NCI-H146 treated with DMSO at 0.1 percent for 48 hours (cell line): ENCODE measurements around the gene HSBP1.

ENCODE experiments used
- DNase-seq: peaks from one replicate; lab custom pipeline; 2025; ENCODE audit not compliant: unreplicated experiment; lab: John Stamatoyannopoulos, UW

Gene HSBP1

GRCh38 chr16:83807710-83808572 lies at the start of gene HSBP1:
Gene HSBP1 (plus strand): TSS chr16:83807978. CDS start chr16:83808077, 99 bp downstream.
- peak; percentile 64 for DNase-seq

GRCh38 chr16:83762141-83762991 lies 45.4 kb upstream of the HSBP1 start:
- no peak for DNase-seq

- DNase-seq = no peak
Measured at GRCh38 chr16:83762992-83763358, 44.8 kb upstream of the HSBP1 start.

DNA sequence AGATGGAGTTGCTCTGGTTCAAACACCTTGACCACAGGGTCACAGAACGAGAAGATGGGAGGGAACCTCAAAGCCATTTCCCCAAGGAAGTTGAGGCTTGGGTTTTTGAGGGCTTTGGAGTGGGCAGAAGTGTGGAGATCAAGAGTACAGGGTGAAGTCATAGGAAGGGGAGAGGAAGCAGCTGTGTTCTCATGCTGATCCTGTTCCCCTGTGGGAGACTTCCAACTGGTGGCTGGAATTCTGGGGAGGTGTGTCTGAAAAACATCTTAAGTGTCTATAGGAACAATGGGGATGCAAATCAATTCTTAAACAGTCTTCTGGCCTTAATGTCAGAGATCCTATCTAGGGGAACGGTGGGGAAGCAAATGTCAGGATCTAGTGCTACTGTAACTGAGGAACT lies 38.8 kb upstream of the HSBP1 start:
- no peak for DNase-seq

GRCh38 chr16:83769397-83770008 lies 38.3 kb upstream of the HSBP1 start:
- DNase-seq = no peak

- no peak for DNase-seq
Measured at GRCh38 chr16:83771306-83771942, 36.4 kb upstream of the HSBP1 start.

- no peak for DNase-seq
Measured at GRCh38 chr16:83772806-83773205, 35.0 kb upstream of the HSBP1 start.

GRCh38 chr16:83774066-83774465 lies 33.7 kb upstream of the HSBP1 start:
- DNase-seq = no peak

GRCh38 chr16:83776944-83777343 lies 30.8 kb upstream of the HSBP1 start:
- DNase-seq = no peak

DNA sequence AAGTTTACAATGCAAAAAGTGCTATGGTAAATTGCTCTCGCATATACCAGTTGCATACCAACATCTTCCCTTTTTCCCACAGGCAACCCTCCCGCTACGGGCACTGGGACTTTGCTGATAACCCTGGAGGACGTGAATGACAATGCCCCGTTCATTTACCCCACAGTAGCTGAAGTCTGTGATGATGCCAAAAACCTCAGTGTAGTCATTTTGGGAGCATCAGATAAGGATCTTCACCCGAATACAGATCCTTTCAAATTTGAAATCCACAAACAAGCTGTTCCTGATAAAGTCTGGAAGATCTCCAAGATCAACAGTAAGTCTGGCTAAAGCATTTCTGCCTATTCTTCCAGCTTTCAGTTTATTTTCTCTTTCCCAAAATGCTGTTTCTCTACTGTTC lies 27.9 kb upstream of the HSBP1 start:
- no peak for DNase-seq

- DNase-seq = no peak
Measured at GRCh38 chr16:83785455-83785854, 22.3 kb upstream of the HSBP1 start.

- DNase-seq = no peak
Measured at GRCh38 chr16:83789642-83790401, 18.0 kb upstream of the HSBP1 start.

DNA sequence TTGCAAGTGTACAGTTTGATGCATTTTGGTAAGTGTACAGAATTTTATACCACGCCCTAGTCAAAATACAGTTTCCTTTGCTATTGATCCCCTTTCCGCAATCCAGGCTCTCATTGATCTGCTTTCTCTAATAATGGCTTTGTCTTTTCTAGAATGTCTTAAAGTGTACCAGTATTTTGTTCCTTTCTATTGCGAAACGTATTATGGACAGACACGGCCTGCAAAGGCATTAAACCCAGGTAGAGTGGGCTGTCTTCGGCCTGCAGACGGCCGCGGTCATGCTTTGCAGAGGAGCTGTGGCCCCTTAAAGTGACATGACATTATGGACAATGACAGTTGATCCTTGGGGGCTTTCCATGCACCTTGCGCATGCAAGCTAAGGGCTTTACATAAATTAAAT lies 15.9 kb upstream of the HSBP1 start:
- DNase-seq = no peak

GRCh38 chr16:83792391-83792790 lies 15.4 kb upstream of the HSBP1 start:
- no peak for DNase-seq

GRCh38 chr16:83793179-83793578 lies 14.6 kb upstream of the HSBP1 start:
- no peak for DNase-seq

GRCh38 chr16:83794860-83795554 lies 12.8 kb upstream of the HSBP1 start:
- DNase-seq = no peak

DNA sequence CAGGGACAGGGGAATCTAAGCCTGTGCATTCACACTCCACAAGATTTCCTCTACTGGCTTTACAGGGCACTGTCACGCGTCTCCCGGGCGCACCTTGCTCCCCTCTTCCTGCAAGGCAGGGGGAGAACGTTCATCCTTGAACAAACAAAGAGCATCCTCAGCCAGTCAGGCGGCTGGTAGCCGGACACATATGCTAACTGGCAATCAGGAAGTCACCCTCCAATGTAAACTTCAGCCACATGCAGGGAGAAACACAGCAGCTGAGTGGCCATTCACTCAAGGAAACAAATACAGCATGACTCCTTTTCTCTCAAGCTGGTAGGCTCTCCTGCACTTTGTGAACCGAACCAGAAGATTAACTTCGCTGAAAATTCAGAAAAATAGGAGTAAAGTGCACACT lies 10.8 kb upstream of the HSBP1 start:
- no peak for DNase-seq

DNA sequence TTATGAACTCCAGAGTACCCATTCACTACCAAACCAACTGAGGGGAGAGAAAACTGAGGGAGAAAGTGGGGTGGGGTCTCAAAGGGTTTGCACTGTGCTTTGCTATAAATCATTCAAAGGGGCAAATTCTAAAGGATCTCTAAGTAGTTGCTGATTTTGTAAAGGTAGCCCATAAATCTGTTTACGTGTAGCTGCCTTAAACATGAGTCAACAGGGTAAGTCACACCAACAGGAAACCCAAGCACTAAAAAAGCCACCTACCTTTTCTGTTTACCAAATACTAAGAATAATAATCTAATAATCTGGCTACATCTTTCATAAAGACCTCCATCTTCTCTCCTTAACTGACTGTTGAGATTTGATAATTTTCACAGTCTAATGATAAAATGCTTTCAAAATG lies 8.4 kb upstream of the HSBP1 start:
- DNase-seq = no peak

DNA sequence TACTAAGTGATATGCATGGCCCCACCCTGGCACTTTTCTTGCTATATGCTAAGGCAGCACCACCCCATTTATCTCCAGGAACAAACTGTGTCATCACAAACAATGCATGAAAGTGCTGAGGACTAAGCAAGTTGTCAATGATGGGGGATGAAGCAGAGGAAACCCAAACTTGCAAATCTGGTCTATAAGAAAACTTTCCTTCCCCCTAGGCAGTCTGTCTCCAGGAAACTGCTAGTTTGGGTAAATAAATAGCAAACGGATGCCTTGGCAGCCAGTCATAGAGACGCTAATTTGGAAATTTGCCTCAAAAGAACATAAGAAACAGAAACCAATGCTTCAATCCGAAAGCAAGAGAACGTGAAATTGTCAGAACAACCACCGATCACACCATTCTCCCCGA lies 5.6 kb upstream of the HSBP1 start:
- no peak for DNase-seq
